ENCODE measurements around the gene CHST8.
"Not testable (repeated sequence)": the region's sequence is repeated elsewhere in the genome, so short reads cannot be mapped to it uniquely, and the experiment has no call there.

CHST8 gene

GRCh38 chr19:33688171-33688992 is 66.6 kb downstream of the CHST8 start:
- Mint-ChIP-seq H3K4me1 (ENCODE audit: low read depth in 2 of 2) (no peaks in the 10 kb centered on the region), H3K27me3 (peaks cover 35 to 74% of the 10 kb centered on the region in 2 donors), H3K27ac (no peak overlapping the region), H3K36me3 (ENCODE audit: insufficient read depth) (no peaks in the 10 kb centered on the region), H3K4me3 (no peak overlapping the region), H3K9me3 (no peaks in the 10 kb centered on the region)
- DNase-seq (no peak), ATAC-seq (replicated peaks) (no peak)

GRCh38 chr19:33689138-33689746 is 67.5 kb downstream of the CHST8 start:
- Mint-ChIP-seq H3K36me3 (ENCODE audit: insufficient read depth) (no peaks in the 10 kb centered on the region), H3K4me3 (no peak overlapping the region), H3K27ac (no peak overlapping the region), H3K9me3 (no peaks in the 10 kb centered on the region), H3K4me1 (ENCODE audit: low read depth in 2 of 2) (no peaks in the 10 kb centered on the region), H3K27me3 (peaks cover 34 to 65% of the 10 kb centered on the region in 2 donors)
- ATAC-seq (replicated peaks), result no peak
- no peak for DNase-seq

- DNase-seq, result no peak
These were observed 68.1 kb downstream of the CHST8 start for GRCh38 chr19:33689868-33690267.

GRCh38 chr19:33690378-33691029 is 68.8 kb downstream of the CHST8 start:
- ATAC-seq (replicated peaks), result no peak
- Mint-ChIP-seq H3K27me3 (peaks cover 25 to 53% of the 10 kb centered on the region in 2 donors), H3K4me1 (ENCODE audit: low read depth in 2 of 2) (no peaks in the 10 kb centered on the region), H3K9me3 (no peaks in the 10 kb centered on the region), H3K27ac (no peak overlapping the region), H3K4me3 (no peak overlapping the region), H3K36me3 (ENCODE audit: insufficient read depth) (no peaks in the 10 kb centered on the region)
- no peak for DNase-seq

More at GRCh38 chr19:33689868-33690267, 68.1 kb downstream of the CHST8 start:
- H3K27me3 Mint-ChIP-seq, result peaks cover 31 to 59% of the 10 kb centered on the region in 2 donors
- H3K27ac Mint-ChIP-seq, result no peak overlapping the region
- H3K36me3 Mint-ChIP-seq (ENCODE audit: insufficient read depth), result no peaks in the 10 kb centered on the region
- ATAC-seq (replicated peaks), result no peak
- H3K4me1 Mint-ChIP-seq (ENCODE audit: low read depth in 2 of 2), result no peaks in the 10 kb centered on the region
- no peak overlapping the region for H3K4me3 Mint-ChIP-seq
- no peaks in the 10 kb centered on the region for H3K9me3 Mint-ChIP-seq

DNA sequence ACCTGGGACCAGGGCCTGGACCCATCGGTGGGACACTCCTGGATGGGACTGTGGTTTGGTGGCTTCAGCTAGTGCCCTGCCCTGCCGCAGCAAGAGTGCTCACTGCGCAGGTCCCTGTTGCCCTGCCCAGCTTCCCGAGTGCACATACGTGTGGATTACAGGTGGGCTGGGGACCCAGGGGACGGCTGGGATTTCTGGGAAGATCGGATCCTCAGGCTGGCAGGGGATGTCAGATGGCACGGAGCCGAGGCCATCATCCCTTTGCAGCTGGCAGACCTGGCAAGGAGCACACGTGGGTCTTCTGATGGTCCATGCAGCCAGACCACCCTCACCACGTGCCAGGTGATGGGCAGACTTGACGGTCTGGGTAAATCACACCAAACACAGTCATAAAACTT is 69.3 kb downstream of the CHST8 start:
- peaks cover 19 to 47% of the 10 kb centered on the region in 2 donors for H3K27me3 Mint-ChIP-seq
- no peak overlapping the region for H3K27ac Mint-ChIP-seq
- H3K9me3 Mint-ChIP-seq, result no peaks in the 10 kb centered on the region
- ATAC-seq (replicated peaks), result no peak
- no peak for DNase-seq
- no peak overlapping the region for H3K4me3 Mint-ChIP-seq
- H3K4me1 Mint-ChIP-seq (ENCODE audit: low read depth in 2 of 2), result no peaks in the 10 kb centered on the region
- H3K36me3 Mint-ChIP-seq (ENCODE audit: insufficient read depth), result no peaks in the 10 kb centered on the region

DNA sequence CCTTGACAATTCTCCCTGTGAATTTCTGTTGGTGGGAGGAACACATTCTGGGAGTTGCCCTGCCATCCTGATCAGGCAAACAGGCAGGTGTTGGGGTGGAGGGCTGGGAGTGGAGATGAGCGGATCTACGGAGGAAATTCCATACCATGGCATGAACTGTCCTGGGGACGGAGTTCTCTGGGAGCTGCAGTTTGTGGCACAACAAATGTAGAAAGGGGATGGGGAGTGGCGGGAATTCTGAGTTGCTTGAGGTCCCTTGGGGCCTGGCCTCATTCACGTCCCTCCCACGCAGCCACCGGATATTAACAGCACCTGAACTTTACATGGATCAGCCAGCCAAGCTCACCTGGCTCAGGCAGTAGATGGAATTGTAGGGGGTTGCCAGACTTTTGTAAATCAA is 70.0 kb downstream of the CHST8 start:
- Mint-ChIP-seq H3K27ac (no peak overlapping the region), H3K36me3 (ENCODE audit: insufficient read depth) (no peaks in the 10 kb centered on the region), H3K4me3 (no peak overlapping the region), H3K27me3 (peaks cover 12 to 40% of the 10 kb centered on the region in 2 donors), H3K4me1 (ENCODE audit: low read depth in 2 of 2) (no peaks in the 10 kb centered on the region), H3K9me3 (no peaks in the 10 kb centered on the region)
- DNase-seq, result no peak
- ATAC-seq (replicated peaks), result no peak

DNA sequence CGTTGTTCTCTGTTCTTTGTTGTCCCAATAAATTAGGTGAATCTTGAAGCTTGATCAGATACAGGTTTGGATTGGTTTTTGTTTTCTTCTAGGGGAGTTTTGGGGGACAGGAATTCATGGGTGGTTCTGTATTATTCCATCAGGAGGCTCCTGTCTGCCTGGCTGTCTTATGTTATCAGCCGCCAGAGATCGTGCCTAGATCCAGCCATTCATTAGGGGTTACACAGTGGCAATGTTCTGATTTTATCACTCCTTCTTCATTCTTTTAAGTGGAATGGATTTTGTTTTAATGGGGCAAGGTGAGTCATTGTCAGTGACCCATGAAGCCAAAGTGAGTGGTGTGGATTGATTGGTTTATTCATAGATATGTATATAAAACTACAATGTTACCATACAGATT is 71.9 kb downstream of the CHST8 start:
- H3K4me3 Mint-ChIP-seq, result no peak overlapping the region
- no peak for DNase-seq
- H3K36me3 Mint-ChIP-seq (ENCODE audit: insufficient read depth), result no peaks in the 10 kb centered on the region
- peaks cover 6 to 35% of the 10 kb centered on the region in 2 donors for H3K27me3 Mint-ChIP-seq
- ATAC-seq (replicated peaks), result no peak
- no peaks in the 10 kb centered on the region for H3K9me3 Mint-ChIP-seq
- no peaks in the 10 kb centered on the region for H3K4me1 Mint-ChIP-seq (ENCODE audit: low read depth in 2 of 2)
- no peak overlapping the region for H3K27ac Mint-ChIP-seq

GRCh38 chr19:33695547-33695946 is 73.8 kb downstream of the CHST8 start:
- not testable (repeated sequence) for H3K27ac Mint-ChIP-seq; H3K9me3 Mint-ChIP-seq; H3K4me1 Mint-ChIP-seq (ENCODE audit: low read depth in 2 of 2); H3K36me3 Mint-ChIP-seq (ENCODE audit: insufficient read depth); DNase-seq; ATAC-seq (replicated peaks); H3K4me3 Mint-ChIP-seq
- H3K27me3 Mint-ChIP-seq, result peaks cover 0 to 35% of the 10 kb centered on the region in 2 donors

DNA sequence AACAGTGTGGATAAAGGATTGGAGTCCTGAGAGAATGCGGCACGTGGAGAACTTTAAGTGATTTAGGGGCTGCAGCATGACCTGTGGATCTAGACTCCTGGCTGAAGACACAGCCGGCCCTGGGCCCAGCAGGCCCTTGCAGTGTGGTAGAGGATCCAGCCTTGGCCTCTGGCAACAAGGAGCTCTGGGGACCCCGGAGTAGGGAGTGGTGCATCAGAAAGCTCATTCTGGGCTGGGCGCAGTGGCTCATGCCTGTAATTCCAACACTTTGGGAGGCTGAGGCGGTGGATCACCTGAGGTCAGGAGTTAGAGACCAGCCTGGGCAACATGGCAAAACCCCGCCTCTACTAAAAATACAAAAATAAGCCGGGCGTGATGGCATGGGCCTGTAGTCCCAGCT is 76.0 kb downstream of the CHST8 start:
- ATAC-seq (replicated peaks), result no peak
- Mint-ChIP-seq H3K27ac (no peak overlapping the region), H3K4me3 (no peak overlapping the region), H3K4me1 (ENCODE audit: low read depth in 2 of 2) (no peaks in the 10 kb centered on the region), H3K36me3 (ENCODE audit: insufficient read depth) (peaks cover 3% of the 10 kb centered on the region), H3K9me3 (no peaks in the 10 kb centered on the region), H3K27me3 (peaks cover 0 to 42% of the 10 kb centered on the region in 2 donors)
- DNase-seq, result no peak

DNA sequence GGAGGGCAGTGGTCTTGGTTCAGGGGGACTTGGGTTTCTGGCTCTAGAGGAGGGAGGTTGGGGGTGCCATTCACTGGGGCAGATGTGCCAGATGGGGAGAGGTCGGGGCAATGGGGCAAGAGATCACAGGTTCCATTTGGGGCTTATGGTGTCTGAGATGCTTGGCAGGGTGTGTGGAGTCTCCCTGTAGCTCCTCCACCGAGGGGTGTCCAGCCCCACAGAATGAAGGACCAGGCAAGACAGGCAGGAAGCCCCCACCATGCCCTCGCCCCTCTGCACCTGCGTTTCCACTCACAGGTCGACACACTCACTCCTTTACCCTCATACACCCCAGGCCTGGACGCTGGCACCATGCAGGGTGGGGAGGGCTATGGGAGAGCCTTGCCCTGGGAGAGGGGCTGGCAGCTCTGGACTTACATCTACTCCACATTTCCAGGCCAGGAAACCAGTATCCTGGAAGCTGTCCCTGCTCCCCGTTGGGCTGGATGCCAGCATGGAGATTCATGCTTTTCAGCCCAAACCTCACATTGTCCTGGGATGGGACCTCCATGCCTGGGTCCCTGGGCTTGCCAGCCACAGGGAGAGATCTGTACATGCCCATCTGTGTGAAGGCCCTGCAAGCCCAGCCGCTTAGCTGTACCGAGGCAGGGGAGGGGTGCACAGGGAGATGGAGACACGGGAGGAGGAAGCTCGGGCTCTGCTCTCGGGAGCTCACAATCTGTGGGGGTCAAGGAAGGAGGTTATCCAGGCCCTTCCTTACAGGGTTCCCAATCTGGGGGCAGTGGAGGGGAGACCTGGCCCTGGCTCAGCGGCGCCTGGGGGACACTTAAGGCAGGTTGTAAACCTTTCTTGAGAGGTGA is 77.1 kb downstream of the CHST8 start:
- Mint-ChIP-seq H3K27ac (no peak overlapping the region), H3K27me3 (peaks cover 0 to 42% of the 10 kb centered on the region in 2 donors), H3K4me1 (ENCODE audit: low read depth in 2 of 2) (no peaks in the 10 kb centered on the region), H3K4me3 (no peak overlapping the region), H3K9me3 (no peaks in the 10 kb centered on the region), H3K36me3 (ENCODE audit: insufficient read depth) (peaks cover 3% of the 10 kb centered on the region)
- DNase-seq (no peak), ATAC-seq (replicated peaks) (no peak)

GRCh38 chr19:33699754-33700407 is 78.1 kb downstream of the CHST8 start:
- Mint-ChIP-seq H3K36me3 (ENCODE audit: insufficient read depth) (peaks cover 3% of the 10 kb centered on the region), H3K9me3 (no peaks in the 10 kb centered on the region), H3K4me1 (ENCODE audit: low read depth in 2 of 2) (no peaks in the 10 kb centered on the region), H3K4me3 (no peak overlapping the region), H3K27me3 (peaks cover 0 to 42% of the 10 kb centered on the region in 2 donors), H3K27ac (no peak overlapping the region)
- ATAC-seq (replicated peaks) (no peak), DNase-seq (no peak)

DNA sequence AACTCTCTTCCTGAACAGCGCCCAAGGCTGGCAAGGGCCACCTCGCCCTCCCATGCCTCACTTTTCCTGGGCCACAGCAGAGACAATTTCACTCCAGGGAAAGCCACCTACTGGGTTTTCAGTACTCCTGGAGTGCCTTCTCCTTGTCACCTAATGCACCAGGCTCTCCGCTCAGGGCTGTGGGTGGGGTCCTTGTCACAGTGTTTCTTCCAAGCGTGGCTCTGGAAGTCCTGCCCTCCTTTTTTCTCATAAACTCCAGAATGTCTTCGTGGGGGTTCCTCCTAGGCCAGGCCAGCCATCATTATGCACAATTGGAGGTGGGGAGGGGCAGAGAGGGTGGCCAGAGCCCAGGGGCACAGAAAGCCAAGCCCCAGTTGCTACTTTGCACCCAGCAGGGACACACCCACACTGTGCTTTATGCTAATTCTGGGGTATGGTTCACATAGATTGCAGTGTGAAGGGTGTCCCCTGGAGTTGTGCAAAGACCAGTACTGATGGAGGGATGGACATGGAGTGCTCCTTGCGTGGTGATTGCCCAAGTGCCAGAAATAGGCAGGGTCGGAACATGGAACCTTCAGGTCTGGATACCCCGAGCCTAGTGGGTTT is 78.8 kb downstream of the CHST8 start:
- Mint-ChIP-seq H3K27me3 (peaks cover 0 to 42% of the 10 kb centered on the region in 2 donors), H3K4me1 (ENCODE audit: low read depth in 2 of 2) (no peaks in the 10 kb centered on the region), H3K4me3 (no peak overlapping the region), H3K36me3 (ENCODE audit: insufficient read depth) (peaks cover 3% of the 10 kb centered on the region), H3K9me3 (no peaks in the 10 kb centered on the region), H3K27ac (no peak overlapping the region)
- DNase-seq, result no peak
- no peak for ATAC-seq (replicated peaks)
